GM21825 (cell line): Measurements from ENCODE around the gene TAAR6.
A peak's percentile ranks its signal among the peaks of the same experiment; 100 is the strongest.
"Not testable (repeated sequence)": the region's sequence is repeated elsewhere in the genome, so short reads cannot be mapped to it uniquely, and the experiment has no call there.

ENCODE experiments used
- ATAC-seq: cut with Tn5 transposase; IDR thresholded peaks from one replicate; pipeline ENCODE4 v1.9.1; 2021; ENCODE audit warnings: mild to moderate bottlenecking, moderate library complexity; ENCODE audit not compliant: unreplicated experiment

TAAR6 gene, protein sequence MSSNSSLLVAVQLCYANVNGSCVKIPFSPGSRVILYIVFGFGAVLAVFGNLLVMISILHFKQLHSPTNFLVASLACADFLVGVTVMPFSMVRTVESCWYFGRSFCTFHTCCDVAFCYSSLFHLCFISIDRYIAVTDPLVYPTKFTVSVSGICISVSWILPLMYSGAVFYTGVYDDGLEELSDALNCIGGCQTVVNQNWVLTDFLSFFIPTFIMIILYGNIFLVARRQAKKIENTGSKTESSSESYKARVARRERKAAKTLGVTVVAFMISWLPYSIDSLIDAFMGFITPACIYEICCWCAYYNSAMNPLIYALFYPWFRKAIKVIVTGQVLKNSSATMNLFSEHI

DNA sequence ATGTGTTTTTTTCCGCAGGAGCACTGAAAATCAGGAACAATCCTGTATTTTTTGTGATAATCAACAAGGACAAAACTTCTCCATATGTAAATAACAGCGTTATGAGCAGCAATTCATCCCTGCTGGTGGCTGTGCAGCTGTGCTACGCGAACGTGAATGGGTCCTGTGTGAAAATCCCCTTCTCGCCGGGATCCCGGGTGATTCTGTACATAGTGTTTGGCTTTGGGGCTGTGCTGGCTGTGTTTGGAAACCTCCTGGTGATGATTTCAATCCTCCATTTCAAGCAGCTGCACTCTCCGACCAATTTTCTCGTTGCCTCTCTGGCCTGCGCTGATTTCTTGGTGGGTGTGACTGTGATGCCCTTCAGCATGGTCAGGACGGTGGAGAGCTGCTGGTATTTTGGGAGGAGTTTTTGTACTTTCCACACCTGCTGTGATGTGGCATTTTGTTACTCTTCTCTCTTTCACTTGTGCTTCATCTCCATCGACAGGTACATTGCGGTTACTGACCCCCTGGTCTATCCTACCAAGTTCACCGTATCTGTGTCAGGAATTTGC, at the start of gene TAAR6:
TAAR6 (plus strand) TSS at position 102 of the 557 bp plus-strand sequence; CDS start at position 102, 0 bp downstream.
- ATAC-seq: no peak

DNA sequence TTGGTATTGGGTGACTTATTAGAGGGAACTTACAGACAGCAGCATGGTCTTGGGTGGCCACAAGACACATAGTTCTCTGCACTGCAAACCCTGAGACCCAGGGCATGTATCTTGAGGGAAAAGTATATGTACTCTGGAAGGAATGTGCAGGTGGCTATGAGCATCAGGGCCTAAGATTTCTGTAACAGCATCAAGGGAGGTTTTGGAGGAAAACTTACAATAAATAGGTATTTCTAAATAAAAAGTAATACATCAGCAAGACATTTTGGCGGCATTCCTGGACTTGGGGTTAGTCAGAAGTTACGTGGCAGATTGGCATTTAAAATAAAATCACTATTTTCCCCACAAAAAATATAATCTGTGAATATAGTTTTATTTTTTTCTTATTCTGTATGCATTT, 49.2 kb upstream of the TAAR6 start:
- no peak for ATAC-seq

DNA sequence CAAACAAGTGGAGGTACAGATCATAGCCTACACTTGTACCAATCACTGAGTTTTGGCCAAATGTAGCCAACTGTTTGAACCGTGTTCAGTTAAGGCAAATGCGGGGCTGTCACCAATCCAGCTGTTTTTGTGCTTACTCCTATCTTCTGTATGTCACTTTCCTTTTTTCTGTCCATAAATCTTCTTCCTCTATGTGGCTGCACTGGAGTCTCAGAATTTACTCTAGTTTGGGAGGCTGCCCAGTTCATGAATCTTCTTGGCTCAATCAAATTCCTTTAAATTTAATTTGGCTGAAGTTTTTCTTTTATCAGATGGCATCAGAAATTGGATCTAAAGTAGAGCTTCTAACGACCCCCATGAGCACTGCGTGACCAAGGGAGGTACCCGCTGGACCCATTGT, 45.5 kb upstream of the TAAR6 start:
- ATAC-seq: no peak

DNA sequence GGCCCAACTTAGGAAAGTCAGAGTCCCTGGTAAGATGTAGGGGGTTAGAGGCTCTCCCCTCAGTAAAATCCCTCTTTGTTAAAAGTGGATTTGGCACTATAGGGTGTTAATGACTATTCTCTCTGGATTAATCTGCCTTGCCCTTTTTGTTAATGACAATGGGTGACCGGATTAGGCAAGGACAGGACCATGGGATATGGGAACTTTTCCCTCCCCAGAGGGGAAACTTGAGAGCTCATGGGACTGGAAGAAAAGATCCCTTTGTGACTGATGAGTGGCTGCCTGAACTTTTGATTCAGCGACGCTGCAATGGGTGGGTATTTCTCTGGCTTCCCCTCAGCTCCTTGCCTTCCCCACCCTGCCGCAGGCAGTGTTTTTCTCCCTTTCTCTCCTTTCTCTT, 44.3 kb upstream of the TAAR6 start:
- ATAC-seq: no peak

DNA sequence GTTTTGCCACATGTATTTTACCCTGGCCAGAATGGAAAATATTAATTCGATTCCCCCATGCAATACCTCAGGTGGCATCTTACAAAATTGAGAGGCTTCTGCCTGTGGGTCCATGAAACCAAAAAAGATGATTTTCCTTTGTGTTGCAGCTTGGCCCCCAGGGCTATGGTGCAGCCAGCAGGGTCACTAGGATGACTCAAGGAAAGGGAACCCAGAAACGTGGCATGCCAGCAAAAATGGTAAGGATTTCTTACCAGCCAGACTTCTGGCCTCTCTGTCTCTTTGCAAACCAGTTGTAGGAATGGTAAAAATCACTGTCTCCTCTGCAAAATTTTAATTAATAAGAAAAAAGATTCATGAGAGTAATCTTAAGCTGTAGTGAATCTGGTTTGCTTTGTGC, 43.7 kb upstream of the TAAR6 start:
- no peak for ATAC-seq

DNA sequence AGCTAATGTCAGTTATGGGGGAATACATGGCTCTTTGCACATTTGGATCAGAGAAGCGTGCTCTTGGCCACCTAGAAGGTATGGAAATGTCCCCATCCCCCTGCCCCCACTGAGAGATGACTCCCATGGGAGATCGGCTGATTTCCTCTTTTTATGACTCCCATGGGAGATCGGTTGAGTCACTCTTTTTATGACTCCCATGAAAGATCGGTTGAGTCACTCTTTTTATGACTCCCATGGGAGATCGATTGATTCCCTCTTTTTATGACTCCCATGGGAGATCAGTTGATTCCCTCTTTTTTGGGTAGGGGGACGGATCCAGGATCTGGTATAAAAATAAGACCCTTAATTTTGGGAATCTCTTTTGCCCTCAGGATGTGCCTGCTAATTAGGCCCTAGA, 42.3 kb upstream of the TAAR6 start:
- ATAC-seq: no peak

DNA sequence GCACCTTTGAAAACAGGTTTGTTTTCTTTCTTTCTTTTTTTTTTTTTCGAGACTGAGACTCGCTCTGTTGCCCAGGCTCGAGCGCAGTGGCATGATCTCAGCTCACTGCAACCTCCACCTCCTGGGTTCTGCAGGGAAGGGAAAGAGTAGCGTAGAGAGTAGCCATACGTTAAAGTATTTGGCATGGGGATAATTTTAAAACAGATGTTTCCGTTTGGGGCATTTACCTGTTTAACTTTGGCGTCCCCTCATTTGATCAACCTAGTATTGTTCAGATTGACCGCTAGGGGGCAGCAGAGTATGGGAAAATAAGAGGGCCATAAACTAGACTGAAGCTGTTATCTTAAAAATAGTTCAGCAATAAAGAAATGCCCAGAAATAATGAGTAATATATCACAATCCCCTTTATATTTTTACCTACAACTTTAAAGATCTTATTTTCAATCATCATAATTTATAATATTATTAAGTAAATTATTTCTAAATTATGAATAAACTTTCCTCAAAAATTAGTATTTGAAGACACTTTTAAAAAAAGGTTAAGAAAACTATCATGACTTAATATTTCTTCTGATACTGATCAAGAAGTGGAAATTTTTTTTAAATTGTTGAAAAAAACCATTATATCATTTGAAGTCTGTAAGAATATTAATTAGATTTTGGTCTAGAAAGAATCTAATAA, 39.7 kb upstream of the TAAR6 start:
- ATAC-seq: peak; percentile 85

DNA sequence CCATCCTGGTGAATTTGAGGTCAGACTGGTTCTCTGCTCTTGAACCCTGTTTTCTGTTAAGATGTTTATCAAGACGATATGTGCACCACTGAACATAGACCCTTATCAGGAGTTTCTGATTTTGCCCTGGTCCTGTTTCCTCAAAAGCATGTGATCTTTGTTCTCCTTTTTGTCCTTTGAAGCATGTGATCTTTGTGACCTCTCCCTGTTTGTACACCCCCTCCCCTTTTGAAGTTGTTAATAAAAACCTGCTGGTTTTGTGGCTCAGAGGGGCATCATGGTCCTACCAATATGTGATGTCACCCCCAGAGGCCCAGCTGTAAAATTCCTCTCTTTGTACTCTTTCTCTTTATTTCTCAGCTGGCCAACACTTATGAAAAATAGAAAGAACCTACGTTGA, 35.6 kb upstream of the TAAR6 start:
- ATAC-seq: not testable (repeated sequence)

DNA sequence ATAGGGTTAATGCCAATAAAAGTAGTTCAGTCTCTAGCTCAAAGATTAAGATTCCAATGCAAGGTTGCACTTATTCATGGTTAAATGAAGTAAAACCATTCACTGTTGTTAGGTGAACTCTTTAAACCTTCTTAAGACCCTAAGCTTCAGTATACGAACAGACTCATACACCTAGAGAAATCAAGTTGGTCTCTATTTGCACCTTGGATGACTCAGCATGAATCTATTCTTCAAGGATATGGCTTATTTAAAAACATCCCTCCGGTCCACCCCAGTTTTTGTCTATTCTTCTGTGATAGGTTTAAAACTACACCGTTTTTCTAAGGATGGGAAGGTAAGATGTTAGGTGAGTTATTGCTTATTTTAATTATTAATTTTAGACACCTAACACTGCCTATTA, 33.0 kb upstream of the TAAR6 start:
- ATAC-seq: no peak

DNA sequence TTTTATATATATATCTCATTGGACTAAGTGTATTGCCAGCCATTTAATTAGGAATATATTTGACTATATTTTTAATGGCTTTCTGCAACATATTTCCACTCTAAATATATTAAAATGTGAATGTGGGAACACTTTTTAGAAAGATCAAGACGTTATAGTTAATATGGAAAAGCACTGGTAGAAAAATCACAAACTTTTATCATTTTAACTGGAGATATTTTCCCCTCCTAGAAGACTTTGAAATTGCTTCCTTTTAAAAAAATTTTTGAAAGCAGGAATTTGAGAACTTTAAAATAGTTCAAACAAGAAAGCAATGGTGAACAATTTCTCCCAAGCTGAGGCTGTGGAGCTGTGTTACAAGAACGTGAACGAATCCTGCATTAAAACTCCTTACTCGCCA, 32.1 kb upstream of the TAAR6 start, which contains the start of gene TAAR9:
TAAR9 (plus strand) TSS at position 301 of the 400 bp plus-strand sequence; CDS start at position 314, 13 bp downstream.
- ATAC-seq: no peak

DNA sequence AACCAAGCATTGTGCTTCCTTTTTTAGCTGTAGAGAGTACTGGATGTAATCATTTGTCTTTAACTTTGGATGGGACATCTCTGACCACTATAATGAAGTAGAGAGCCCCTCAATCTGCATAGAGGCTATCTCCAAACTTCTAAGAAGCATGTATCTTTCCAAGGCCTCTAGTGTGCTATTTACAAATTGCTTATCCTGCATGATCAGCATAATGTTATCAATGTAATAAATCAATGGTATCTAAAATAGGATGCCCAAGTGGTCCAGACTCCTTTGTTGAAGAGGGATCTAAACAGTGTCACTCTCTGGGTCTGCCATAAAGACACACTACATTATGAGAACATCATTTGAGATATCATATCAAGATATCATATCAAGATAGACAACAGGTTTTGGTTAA, 25.3 kb upstream of the TAAR6 start:
- no peak for ATAC-seq

DNA sequence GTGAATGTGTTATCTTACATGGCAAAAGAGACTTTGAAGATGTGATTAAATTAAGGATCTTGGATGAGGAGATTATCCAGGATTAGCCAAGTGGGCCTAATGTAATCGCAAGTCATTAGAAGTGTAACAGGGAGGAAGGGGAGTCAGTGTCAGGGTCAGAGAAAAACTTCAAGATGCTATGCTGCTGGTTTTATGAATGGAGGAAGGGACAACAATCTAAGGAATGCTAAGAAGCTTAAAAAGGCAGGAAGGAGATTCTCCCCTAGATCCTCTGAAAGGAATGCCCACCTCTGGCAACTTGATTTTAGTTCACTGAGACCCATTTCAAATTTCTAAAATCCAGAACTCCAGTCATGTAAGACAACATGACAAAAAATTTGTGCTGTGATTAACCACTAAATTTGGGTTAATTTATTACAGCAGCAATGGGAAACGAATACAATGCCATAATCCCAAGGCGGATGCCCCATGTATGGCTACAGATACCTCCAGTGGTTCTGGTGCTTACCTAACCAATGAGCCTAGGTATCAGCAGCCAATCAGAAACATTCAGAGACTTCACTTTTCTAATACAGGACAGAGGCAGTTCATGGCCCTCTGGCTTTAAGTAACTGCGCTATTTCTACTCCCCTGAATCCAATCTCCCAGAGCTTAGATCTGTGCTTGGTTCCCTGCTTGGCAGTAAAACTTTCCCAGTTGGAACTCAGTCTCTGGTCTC, 21.2 kb upstream of the TAAR6 start:
- ATAC-seq: no peak

DNA sequence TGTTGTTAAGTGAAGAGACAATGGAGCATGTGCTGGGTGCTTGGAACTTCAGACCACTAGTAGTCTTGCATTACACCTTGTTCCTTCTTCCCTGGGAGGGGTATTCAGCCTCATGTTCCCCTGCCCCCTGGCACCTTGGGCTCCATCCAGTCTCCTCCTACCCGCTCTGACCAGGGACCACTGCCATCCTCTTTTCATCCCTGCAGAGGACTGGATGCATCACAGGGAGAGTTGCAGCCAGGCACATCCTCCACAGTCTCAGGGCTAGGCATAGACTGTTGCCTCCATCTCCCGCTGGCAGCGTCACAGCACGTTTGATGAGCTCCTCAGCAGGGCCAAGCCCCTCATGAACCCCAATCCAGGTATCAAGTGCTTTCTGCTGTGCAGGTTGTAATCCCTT, 18.9 kb upstream of the TAAR6 start:
- ATAC-seq: no peak

DNA sequence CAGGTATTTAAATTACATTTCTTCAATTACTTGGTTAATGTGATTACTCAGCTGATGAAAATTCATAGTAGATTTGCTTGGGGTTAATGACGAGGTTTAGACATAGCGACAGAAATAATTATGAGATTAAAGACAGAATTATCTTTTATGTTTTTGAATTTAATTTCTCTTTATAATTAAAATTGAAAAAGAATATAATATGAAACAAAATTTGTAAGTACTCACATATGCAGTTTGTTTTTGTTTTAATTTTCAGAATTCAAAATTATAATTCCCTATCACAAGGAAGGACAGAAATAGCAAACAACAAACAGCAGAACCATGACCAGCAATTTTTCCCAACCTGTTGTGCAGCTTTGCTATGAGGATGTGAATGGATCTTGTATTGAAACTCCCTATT, 17.8 kb upstream of the TAAR6 start, which contains the start of gene TAAR8:
TAAR8 (plus strand) TSS at position 301 of the 400 bp plus-strand sequence; CDS start at position 322, 21 bp downstream.
- no peak for ATAC-seq

DNA sequence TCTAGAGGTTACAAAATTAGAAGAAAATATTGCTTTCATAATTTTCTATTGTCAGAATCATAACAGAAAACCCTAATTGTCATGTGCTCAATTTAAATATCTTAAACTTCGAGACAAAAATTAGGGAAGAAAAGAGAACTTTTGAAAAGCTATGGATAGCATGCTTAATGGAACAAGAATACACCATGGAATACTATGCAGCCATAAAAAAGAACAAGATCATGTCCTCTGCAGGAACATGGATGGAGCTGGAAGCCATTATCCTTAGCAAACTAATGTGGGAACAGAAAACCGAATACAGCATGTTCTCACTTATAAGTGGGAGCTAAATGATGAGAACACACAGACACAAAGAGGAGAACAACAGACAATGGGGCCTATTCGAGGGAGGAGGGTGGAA, 10.0 kb upstream of the TAAR6 start:
- ATAC-seq: not testable (repeated sequence)

DNA sequence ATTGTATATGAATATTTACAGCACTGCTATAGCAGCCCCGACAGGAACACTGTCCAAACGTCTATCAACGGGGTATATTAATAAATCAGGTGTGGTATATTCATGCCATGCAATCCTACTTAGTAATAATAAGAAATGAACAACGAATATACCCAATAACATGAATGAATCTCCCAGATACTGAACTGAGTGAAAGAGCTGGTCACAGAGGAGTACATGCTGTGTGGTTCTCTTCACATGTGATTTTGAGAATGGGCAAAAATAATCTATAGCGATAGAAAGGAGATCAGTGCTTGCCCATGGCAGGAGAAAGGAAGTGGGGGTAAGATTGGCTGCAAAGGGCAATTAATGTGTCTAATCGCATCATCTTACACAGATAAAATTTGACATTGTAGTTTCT, 3.7 kb upstream of the TAAR6 start:
- ATAC-seq: no peak

DNA sequence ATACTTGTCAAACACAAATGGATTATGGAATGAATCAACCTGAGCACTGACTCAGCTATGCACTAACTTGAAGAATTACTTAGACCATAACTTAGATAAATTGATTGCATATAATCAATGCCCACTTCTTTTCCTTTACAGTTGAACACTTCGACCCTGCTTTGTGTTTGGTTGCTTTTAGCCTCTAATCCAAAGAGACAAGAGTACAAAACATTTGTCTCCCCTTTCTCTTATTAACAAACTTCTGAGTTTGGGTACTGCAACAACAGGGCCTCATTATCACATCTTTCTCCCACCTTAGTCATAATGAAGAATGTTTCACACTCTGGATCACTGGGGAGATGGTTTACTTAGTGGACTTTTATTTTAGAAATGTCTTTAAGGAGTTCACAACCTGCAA, 2.6 kb upstream of the TAAR6 start:
- ATAC-seq: no peak

DNA sequence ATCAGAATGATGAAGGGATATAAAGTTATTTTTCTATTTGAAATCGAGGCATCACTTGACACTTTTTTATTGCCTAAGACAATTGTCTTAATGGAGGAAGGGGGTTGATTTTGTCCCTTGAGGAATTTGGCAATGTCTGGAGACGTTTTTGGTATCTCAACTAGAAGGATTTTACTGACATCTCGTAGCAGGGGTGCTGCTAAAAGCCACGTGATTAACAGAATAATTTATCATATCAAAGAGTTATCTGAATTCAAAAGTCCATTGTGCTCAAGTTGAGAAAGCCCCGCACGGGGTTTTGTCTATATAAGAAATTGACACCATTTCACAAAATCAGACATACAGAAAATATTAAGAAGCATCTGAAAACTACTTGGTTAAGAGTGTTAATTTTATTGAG, 1.5 kb upstream of the TAAR6 start:
- no peak for ATAC-seq

DNA sequence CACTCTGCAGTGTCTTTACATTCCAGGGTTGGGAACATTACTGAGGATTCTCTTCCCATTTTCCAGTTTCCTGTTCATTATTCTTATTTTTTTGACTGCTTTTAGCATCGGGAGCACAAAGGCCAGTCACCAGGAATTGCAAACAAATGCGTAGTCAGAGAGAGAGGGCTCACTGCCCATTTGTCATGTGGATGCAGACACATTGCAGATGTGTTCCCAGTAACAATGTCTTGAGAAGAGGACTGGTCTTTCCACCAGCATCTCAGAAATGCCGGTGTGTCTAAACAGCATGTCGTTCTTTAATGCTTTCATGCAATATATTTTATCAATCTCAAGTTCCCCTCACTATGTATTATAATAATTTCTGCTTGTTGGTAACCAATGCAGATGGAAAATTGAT, 952 bp upstream of the TAAR6 start:
- ATAC-seq: no peak

DNA sequence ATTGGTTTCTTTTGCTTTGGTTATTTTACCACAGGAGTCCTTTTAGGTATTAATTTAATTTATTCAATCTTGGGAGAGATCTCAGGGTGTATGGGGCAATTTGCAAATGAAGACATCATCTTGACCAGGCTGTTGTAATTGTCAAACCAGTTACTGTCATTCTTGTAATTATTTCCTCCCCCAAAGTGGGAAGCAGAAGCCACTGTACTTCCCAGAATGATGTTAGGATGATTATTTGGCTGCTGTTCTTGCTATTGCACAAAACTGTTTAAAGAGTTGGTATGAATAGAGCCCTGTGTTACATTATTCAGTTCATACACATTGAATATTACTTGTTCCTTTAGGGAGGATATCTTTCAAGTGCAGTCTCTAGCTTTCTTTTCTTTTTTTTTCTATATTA, 1.7 kb downstream of the TAAR6 start:
- ATAC-seq: no peak

DNA sequence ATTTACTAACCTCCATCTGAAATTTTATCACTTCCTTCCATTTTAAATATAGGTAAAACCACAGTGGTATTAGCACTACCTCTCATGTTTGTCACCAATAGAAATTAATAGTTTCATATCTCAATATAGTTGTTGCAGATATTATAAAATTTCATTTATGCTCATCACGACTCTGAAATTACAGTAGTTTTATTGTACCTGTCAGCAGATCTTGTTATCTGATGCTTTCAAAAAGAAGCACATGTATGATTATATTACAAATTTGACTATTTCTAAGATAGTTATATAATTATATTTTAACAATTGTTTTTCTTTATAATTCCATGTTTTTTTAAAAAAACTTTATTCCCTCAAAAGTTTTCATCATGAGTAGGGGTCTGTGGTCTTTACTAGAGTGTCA, 14.6 kb downstream of the TAAR6 start:
- ATAC-seq: no peak
